SK-N-SH (cell line): ENCODE measurements around the gene TSPAN8. TPM values are rescaled to one million over a fixed set of nuclear protein-coding genes. Genes with fewer than 3 reads are reported as not detected.
"Not testable (repeated sequence)": the region's sequence is repeated elsewhere in the genome, so short reads cannot be mapped to it uniquely, and the experiment has no call there.

Source experiments
- CTCF ChIA-PET: fragments of 300-600, 350-600 bp; formaldehyde crosslinking; extraction: SDS; loops from one replicate; lab custom pipeline; 2021; lab: Yijun Ruan, JAX
- POLR2A ChIA-PET: fragments of 350-600 bp; sonication (Branson Sonifier 250); formaldehyde crosslinking; extraction: SDS; loops from one replicate; lab custom pipeline; 2020; ENCODE audit warnings: antibody characterized with exemption, inconsistent platforms; lab: Yijun Ruan, JAX
- DNase-seq: peaks from one replicate; pipeline ENCODE4 v3.0.0; 2012
- H2AFZ ChIP-seq: fragments of 200-600 bp; sonication (generic); 2 replicates; pipeline ENCODE4 v1.8.1; 2016; ENCODE audit warnings: antibody characterized with exemption, mild to moderate bottlenecking, low read depth
- H3F3A ChIP-seq: fragments of 200-600 bp; sonication (generic); replicated peaks from 2 replicates; pipeline ENCODE3; 2016; ENCODE audit warnings: antibody characterized with exemption, mild to moderate bottlenecking; ENCODE audit not compliant: insufficient read depth
- H3K27ac ChIP-seq, 2 experiments: fragments of 200-500 bp in 1 of 2; fragments of 200-600 bp in 1 of 2; sonication (Bioruptor generic) in 1 of 2; sonication (generic), shearing (Covaris generic) in 1 of 2; 2 replicates each; pipeline versions ENCODE4 v1.5.1 to v1.6.1; 2014 to 2016; ENCODE audit warnings: low read depth in 2 of 2, inconsistent platforms in 1 of 2, low read length in 1 of 2, mild to moderate bottlenecking in 1 of 2, mixed read lengths in 1 of 2
- H3K27me3 ChIP-seq: fragments of 200-600 bp; sonication (generic), shearing (Covaris generic); 2 replicates; pipeline ENCODE4 v1.6.1; 2016; ENCODE audit warnings: mixed run types; ENCODE audit not compliant: insufficient read depth
- H3K36me3 ChIP-seq, 2 experiments: fragments of 200-500 bp in 1 of 2; fragments of 200-600 bp in 1 of 2; sonication (Bioruptor generic) in 1 of 2; sonication (generic) in 1 of 2; replicated peaks in 1 of 2; 2 replicates each; pipeline versions ENCODE3 to v1.5.1; 2014 to 2016; ENCODE audit warnings: low read length in 1 of 2, mild to moderate bottlenecking in 1 of 2; ENCODE audit not compliant: insufficient read depth in 2 of 2, control insufficient read depth in 1 of 2
- H3K4me1 ChIP-seq, 2 experiments: fragments of 200-500 bp in 1 of 2; fragments of 200-600 bp in 1 of 2; sonication (Bioruptor generic) in 1 of 2; sonication (generic), shearing (Covaris generic) in 1 of 2; 2 replicates each; pipeline versions ENCODE4 v1.5.1 to v1.6.1; 2014 to 2016; ENCODE audit warnings: low read depth in 1 of 2, low read length in 1 of 2, mixed run types in 1 of 2; ENCODE audit not compliant: insufficient read depth in 2 of 2, control insufficient read depth in 1 of 2
- H3K4me2 ChIP-seq: fragments of 200-600 bp; sonication (generic), shearing (Covaris generic); 2 replicates; pipeline ENCODE4 v1.6.1; 2017; ENCODE audit warnings: mixed run types
- H3K4me3 ChIP-seq, 2 experiments: fragments of 200-500 bp in 1 of 2; fragments of 200-600 bp in 1 of 2; sonication (Bioruptor generic) in 1 of 2; sonication (generic), shearing (Covaris generic) in 1 of 2; 2 replicates each; pipeline versions ENCODE4 v1.5.1 to v1.8.1; 2014 to 2016; ENCODE audit warnings: low read depth in 2 of 2, inconsistent platforms in 1 of 2, low read length in 1 of 2, mild to moderate bottlenecking in 1 of 2, mixed read lengths in 1 of 2, moderate library complexity in 1 of 2
- H3K79me2 ChIP-seq: fragments of 200-600 bp; sonication (generic); 2 replicates; pipeline ENCODE4 v1.8.1; 2017; ENCODE audit warnings: mild to moderate bottlenecking; ENCODE audit not compliant: insufficient read depth
- H3K9ac ChIP-seq: fragments of 200-600 bp; sonication (generic); 2 replicates; pipeline ENCODE4 v1.6.1; 2017; ENCODE audit warnings: mixed run types
- H3K9me2 ChIP-seq: fragments of 200-600 bp; sonication (generic); 2 replicates; pipeline ENCODE4 v1.6.1; 2017; ENCODE audit warnings: mixed run types
- H3K9me3 ChIP-seq: fragments of 200-600 bp; sonication (generic); 2 replicates; pipeline ENCODE4 v1.6.1; 2017; ENCODE audit warnings: mixed run types, mild to moderate bottlenecking, moderate library complexity
- H4K20me1 ChIP-seq: fragments of 200-600 bp; sonication (generic); 2 replicates; pipeline ENCODE4 v1.6.1; 2017; ENCODE audit warnings: mild to moderate bottlenecking, mixed run types; ENCODE audit not compliant: insufficient read depth
- FOXM1 ChIP-seq: IDR thresholded peaks from 2 replicates; pipeline ENCODE4 v1.4.0; 2012; ENCODE audit warnings: low read depth, mild to moderate bottlenecking
- GATA2 ChIP-seq: sonication (generic); formaldehyde crosslinking; IDR thresholded peaks from 2 replicates; pipeline ENCODE4 v1.5.0; 2020; ENCODE audit warnings: mild to moderate bottlenecking, missing genetic modification reagents
- JUND ChIP-seq: IDR thresholded peaks from 2 replicates; pipeline ENCODE4 v1.4.0; 2012
- MEF2A ChIP-seq: IDR thresholded peaks from 2 replicates; pipeline ENCODE4 v1.4.0; 2012; ENCODE audit warnings: low read depth, borderline replicate concordance
- NFIC ChIP-seq: IDR thresholded peaks from 2 replicates; pipeline ENCODE4 v1.4.0; 2012; ENCODE audit warnings: borderline replicate concordance
- NRF1 ChIP-seq: IDR thresholded peaks from 2 replicates; pipeline ENCODE4 v1.6.1; 2012; ENCODE audit warnings: low read depth, mild to moderate bottlenecking, low read length
- POLR2AphosphoS5 ChIP-seq: IDR thresholded peaks from 2 replicates; pipeline ENCODE4 v1.6.1; 2012; ENCODE audit warnings: low read depth, low read length
- RXRA ChIP-seq: IDR thresholded peaks from 2 replicates; pipeline ENCODE4 v1.4.0; 2012; ENCODE audit warnings: low read depth, mild to moderate bottlenecking, borderline replicate concordance
- SIN3A ChIP-seq: IDR thresholded peaks from 2 replicates; pipeline ENCODE4 v1.6.1; 2012; ENCODE audit warnings: low read depth, mild to moderate bottlenecking, low read length, moderate library complexity, borderline replicate concordance
- SMC3 ChIP-seq: IDR thresholded peaks from 2 replicates; pipeline ENCODE4 v1.6.1; 2012; ENCODE audit warnings: low read depth, low read length, improper control_type of control experiment
- TAF1 ChIP-seq: IDR thresholded peaks from 2 replicates; pipeline ENCODE4 v1.6.1; 2012; ENCODE audit warnings: low read depth, mild to moderate bottlenecking, low read length, moderate library complexity, borderline replicate concordance
- TEAD4 ChIP-seq: IDR thresholded peaks from 2 replicates; pipeline ENCODE4 v1.4.0; 2012; ENCODE audit warnings: mild to moderate bottlenecking, borderline replicate concordance; ENCODE audit not compliant: insufficient read depth
- YY1 ChIP-seq: IDR thresholded peaks from 2 replicates; pipeline ENCODE4 v1.4.0; 2012; ENCODE audit warnings: low read depth, mild to moderate bottlenecking
- WGBS: methylation state at CpG from one replicate; pipeline ENCODE4 v1.1.6; 2017; ENCODE audit warnings: low lambda C conversion rate; 5-methylcytosine and 5-hydroxymethylcytosine counted together
- polyA plus RNA-seq, 3 experiments: library from polyadenylated mRNA; depleted of rRNA; stranded (reverse); fragments of >200 nt; gene quantifications; 2 replicates each; pipeline ENCODE4 v1.2.3, GENCODE V29; 2012
- TF ChIP-seq, protein P1 (sequence below): IDR thresholded peaks from 2 replicates; pipeline ENCODE4 v1.6.1; 2012; ENCODE audit warnings: mild to moderate bottlenecking, low read depth, low read length, moderate library complexity

TSPAN8 gene
- polyA plus RNA-seq, 1 of the 3 experiments (the other 2 are of a cell fraction): 0.31 TPM

DNA sequence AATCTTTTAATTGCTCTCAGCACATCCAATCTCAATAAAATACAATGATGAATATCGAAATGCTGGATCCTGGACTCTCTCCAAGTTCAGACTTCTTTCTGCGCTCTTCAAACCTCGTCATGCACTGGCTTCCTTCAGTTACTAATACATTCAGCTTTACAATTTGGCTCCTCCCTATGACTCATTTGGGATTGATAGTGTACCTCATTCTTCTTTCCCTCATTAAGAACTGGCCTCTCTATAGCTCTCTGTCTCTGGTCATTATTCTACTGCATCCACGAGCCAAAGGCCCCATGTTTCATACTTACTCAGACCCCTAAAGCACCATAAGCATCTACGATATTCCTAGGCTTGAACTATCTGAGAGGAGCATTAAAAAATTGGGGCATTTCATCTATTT lies 4.9 kb downstream of the TSPAN8 start:
- Histone ChIP-seq H3K4me3 (no peak overlapping the region), H4K20me1 (no peaks in the 10 kb centered on the region), H3K9me2 (no peaks in the 10 kb centered on the region), H3K36me3 (no peaks in the 10 kb centered on the region), H3K79me2 (no peaks in the 10 kb centered on the region), H3K9ac (no peak overlapping the region), H3F3A (no peaks in the 10 kb centered on the region), H3K27me3 (no peaks in the 10 kb centered on the region), H3K9me3 (no peaks in the 10 kb centered on the region), H3K4me1 (peaks cover 0 to 2% of the 10 kb centered on the region in 2 experiments; a peak in 3 of 4 replicates), H3K27ac (no peak overlapping the region), H3K4me2 (no peak overlapping the region), H2AFZ (no peak overlapping the region)
- TF ChIP-seq POLR2AphosphoS5 (no peak), FOXM1 (no peak), NFIC (no peak), SIN3A (no peak), GATA2 (CRISPR knock-in tag) (no peak), NRF1 (no peak), SMC3 (no peak), MEF2A (no peak), RXRA (no peak), TAF1 (no peak), YY1 (no peak), JUND (no peak), TEAD4 (no peak)
- TF ChIP-seq, protein P1, sequence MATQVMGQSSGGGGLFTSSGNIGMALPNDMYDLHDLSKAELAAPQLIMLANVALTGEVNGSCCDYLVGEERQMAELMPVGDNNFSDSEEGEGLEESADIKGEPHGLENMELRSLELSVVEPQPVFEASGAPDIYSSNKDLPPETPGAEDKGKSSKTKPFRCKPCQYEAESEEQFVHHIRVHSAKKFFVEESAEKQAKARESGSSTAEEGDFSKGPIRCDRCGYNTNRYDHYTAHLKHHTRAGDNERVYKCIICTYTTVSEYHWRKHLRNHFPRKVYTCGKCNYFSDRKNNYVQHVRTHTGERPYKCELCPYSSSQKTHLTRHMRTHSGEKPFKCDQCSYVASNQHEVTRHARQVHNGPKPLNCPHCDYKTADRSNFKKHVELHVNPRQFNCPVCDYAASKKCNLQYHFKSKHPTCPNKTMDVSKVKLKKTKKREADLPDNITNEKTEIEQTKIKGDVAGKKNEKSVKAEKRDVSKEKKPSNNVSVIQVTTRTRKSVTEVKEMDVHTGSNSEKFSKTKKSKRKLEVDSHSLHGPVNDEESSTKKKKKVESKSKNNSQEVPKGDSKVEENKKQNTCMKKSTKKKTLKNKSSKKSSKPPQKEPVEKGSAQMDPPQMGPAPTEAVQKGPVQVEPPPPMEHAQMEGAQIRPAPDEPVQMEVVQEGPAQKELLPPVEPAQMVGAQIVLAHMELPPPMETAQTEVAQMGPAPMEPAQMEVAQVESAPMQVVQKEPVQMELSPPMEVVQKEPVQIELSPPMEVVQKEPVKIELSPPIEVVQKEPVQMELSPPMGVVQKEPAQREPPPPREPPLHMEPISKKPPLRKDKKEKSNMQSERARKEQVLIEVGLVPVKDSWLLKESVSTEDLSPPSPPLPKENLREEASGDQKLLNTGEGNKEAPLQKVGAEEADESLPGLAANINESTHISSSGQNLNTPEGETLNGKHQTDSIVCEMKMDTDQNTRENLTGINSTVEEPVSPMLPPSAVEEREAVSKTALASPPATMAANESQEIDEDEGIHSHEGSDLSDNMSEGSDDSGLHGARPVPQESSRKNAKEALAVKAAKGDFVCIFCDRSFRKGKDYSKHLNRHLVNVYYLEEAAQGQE: no peak
- DNase-seq: no peak
- 60% methylated on average over 5 of the region's 5 CpGs for WGBS
- ChIA-PET POLR2A (no interaction called here), CTCF (no interaction called here)

DNA sequence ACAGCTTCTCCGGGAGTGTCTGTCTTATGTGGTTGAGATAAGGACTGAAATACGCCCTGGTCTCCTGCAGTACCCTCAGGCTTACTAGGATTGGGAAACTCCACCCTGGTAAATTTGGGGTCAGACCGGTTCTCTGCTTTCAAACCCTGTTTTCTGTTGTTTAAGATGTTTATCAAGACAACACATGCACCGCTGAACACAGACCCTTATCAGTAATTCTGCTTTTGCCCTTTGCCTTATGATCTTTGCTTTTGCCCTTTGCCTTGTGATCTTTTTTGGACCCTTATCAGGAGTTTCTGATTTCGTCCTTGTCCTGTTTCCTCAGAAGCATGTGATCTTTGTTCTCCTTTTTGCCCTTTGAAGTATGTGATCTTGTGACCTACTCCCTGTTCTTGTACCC lies 7.8 kb downstream of the TSPAN8 start:
- H3K9ac ChIP-seq, H3K4me2 ChIP-seq, H3K79me2 ChIP-seq, H3K27ac ChIP-seq, H4K20me1 ChIP-seq, H2AFZ ChIP-seq, CTCF ChIA-PET, H3K27me3 ChIP-seq, H3K9me3 ChIP-seq, H3K4me3 ChIP-seq, POLR2A ChIA-PET, H3F3A ChIP-seq, H3K9me2 ChIP-seq, H3K36me3 ChIP-seq, DNase-seq, H3K4me1 ChIP-seq: not testable (repeated sequence)
- WGBS: 68% methylated on average over 5 of the region's 5 CpGs
